ENCODE measurements around the gene TMEM52.

TMEM52 gene

GRCh38 chr1:1928231-1929101 is 9.4 kb upstream of the TMEM52 start:
- in situ Hi-C loops (cut with MboI; ENCODE audit: low sequenced_read_pairs): no loop called here

GRCh38 chr1:1927751-1928150 is 8.7 kb upstream of the TMEM52 start:
- in situ Hi-C loops (cut with MboI; ENCODE audit: low sequenced_read_pairs): no loop called here

GRCh38 chr1:1926886-1927660 is 8.0 kb upstream of the TMEM52 start:
- in situ Hi-C loops (cut with MboI; ENCODE audit: low sequenced_read_pairs): no loop called here

GRCh38 chr1:1926346-1926811 is 7.3 kb upstream of the TMEM52 start:
- in situ Hi-C loops (cut with MboI; ENCODE audit: low sequenced_read_pairs): no loop called here

GRCh38 chr1:1925437-1926345 is 6.6 kb upstream of the TMEM52 start:
- in situ Hi-C loops (cut with MboI; ENCODE audit: low sequenced_read_pairs): no loop called here

- in situ Hi-C loops (cut with MboI; ENCODE audit: low sequenced_read_pairs): no loop called here
Measured at GRCh38 chr1:1924849-1925248, 5.8 kb upstream of the TMEM52 start.

GRCh38 chr1:1924386-1924785 is 5.3 kb upstream of the TMEM52 start:
- in situ Hi-C loops (cut with MboI; ENCODE audit: low sequenced_read_pairs): no loop called here

- in situ Hi-C loops (cut with MboI; ENCODE audit: low sequenced_read_pairs): no loop called here
Measured at GRCh38 chr1:1922956-1923833, 4.1 kb upstream of the TMEM52 start.

GRCh38 chr1:1922702-1922955 is 3.5 kb upstream of the TMEM52 start:
- in situ Hi-C loops (cut with MboI; ENCODE audit: low sequenced_read_pairs): no loop called here

GRCh38 chr1:1921901-1922701 is 3.0 kb upstream of the TMEM52 start:
- in situ Hi-C loops (cut with MboI; ENCODE audit: low sequenced_read_pairs): no loop called here

- in situ Hi-C loops (cut with MboI; ENCODE audit: low sequenced_read_pairs): no loop called here
Measured at GRCh38 chr1:1921459-1921862, 2.4 kb upstream of the TMEM52 start.

GRCh38 chr1:1920608-1921458 is 1.8 kb upstream of the TMEM52 start:
- in situ Hi-C loops (cut with MboI; ENCODE audit: low sequenced_read_pairs): no loop called here

- in situ Hi-C loops (cut with MboI; ENCODE audit: low sequenced_read_pairs): no loop called here
Measured at GRCh38 chr1:1920057-1920607, 1.1 kb upstream of the TMEM52 start.

- in situ Hi-C loops (cut with MboI; ENCODE audit: low sequenced_read_pairs): no loop called here
Measured at GRCh38 chr1:1919304-1920056, 401 bp upstream of the TMEM52 start.

- in situ Hi-C loops (cut with MboI; ENCODE audit: low sequenced_read_pairs): no loop called here
Measured at GRCh38 chr1:1917995-1918900, 831 bp downstream of the TMEM52 start.

GRCh38 chr1:1917304-1917976 is 1.6 kb downstream of the TMEM52 start:
- in situ Hi-C loops (cut with MboI; ENCODE audit: low sequenced_read_pairs): no loop called here

Data from hTERT RPE-1 (cell line).